Endodermal cell (in vitro differentiated cells): ENCODE data around the gene DENND1A. TPM values are rescaled to one million over a fixed set of nuclear protein-coding genes. Genes with fewer than 3 reads are reported as not detected.

Source experiments
- DNase-seq: peaks from one replicate; pipeline ENCODE4 v3.0.0-alpha.2; 2017
- H3K27ac ChIP-seq: 2 replicates; pipeline ENCODE4 v1.5.1; 2013; ENCODE audit warnings: mild to moderate bottlenecking, low read depth, low read length, moderate library complexity
- H3K27me3 ChIP-seq: 2 replicates; pipeline ENCODE4 v1.6.1; 2013; ENCODE audit warnings: mild to moderate bottlenecking, low read length, moderate library complexity; ENCODE audit not compliant: insufficient read depth, control insufficient read depth, poor library complexity, severe bottlenecking
- H3K36me3 ChIP-seq: 2 replicates; pipeline ENCODE4 v1.7.0; 2013; ENCODE audit warnings: mild to moderate bottlenecking, low read length, moderate library complexity; ENCODE audit not compliant: control insufficient read depth, insufficient read depth
- H3K4me1 ChIP-seq: one replicate; pipeline ENCODE4 v1.7.0; 2013; ENCODE audit warnings: low read length; ENCODE audit not compliant: control insufficient read depth, insufficient read depth
- H3K4me3 ChIP-seq: 2 replicates; pipeline ENCODE4 v1.5.1; 2013; ENCODE audit warnings: mild to moderate bottlenecking, low read length, moderate library complexity
- H3K9ac ChIP-seq: 2 replicates; pipeline ENCODE4 v1.6.1; 2013; ENCODE audit warnings: mild to moderate bottlenecking, low read length, moderate library complexity; ENCODE audit not compliant: poor library complexity, severe bottlenecking; ENCODE audit errors: extremely low read depth
- H3K9me3 ChIP-seq: 2 replicates; pipeline ENCODE4 v1.6.1; 2013; ENCODE audit warnings: mild to moderate bottlenecking, low read length, moderate library complexity; ENCODE audit not compliant: control insufficient read depth
- H3K27ac Mint-ChIP-seq: 2 replicates; pipeline ENCODE4 v1.8.0; 2020; ENCODE audit warnings: mixed read lengths
- H3K27me3 Mint-ChIP-seq: 2 replicates; pipeline ENCODE4 v1.8.0; 2021; ENCODE audit warnings: mild to moderate bottlenecking, mixed read lengths; ENCODE audit not compliant: insufficient read depth
- H3K36me3 Mint-ChIP-seq: 2 replicates; pipeline ENCODE4 v1.8.0; 2020; ENCODE audit warnings: low read depth, mixed read lengths
- H3K4me1 Mint-ChIP-seq: 2 replicates; pipeline ENCODE4 v1.8.0; 2020; ENCODE audit warnings: mixed read lengths
- H3K4me3 Mint-ChIP-seq: 2 replicates; pipeline ENCODE4 v1.8.0; 2020; ENCODE audit warnings: mild to moderate bottlenecking, moderate library complexity, mixed read lengths
- H3K9me3 Mint-ChIP-seq: 2 replicates; pipeline ENCODE4 v1.8.0; 2020; ENCODE audit warnings: mild to moderate bottlenecking, mixed read lengths
- CTCF ChIP-seq: fragments of 200-600 bp; sonication (generic); conservative IDR thresholded peaks from 2 replicates; pipeline ENCODE4 v1.5.0; 2021; ENCODE audit warnings: antibody characterized with exemption, mild to moderate bottlenecking
- WGBS, 2 experiments: methylation state at CpG; one replicate each; pipeline versions ENCODE4 v1.1.5 to v1.1.7; 2013; ENCODE audit warnings: missing lambda C conversion rate in 2 of 2, mixed read lengths in 1 of 2; ENCODE audit not compliant: insufficient coverage in 1 of 2, insufficient read length in 1 of 2; 5-methylcytosine and 5-hydroxymethylcytosine counted together
- total RNA-seq, 2 donors: library from RNA; stranded (reverse); fragmentation: NEBNext Ultra II Directional in 1 of 2; extraction: Animal tissue kit (Norgen Biotek cat#: 25700) in 1 of 2; gene quantifications; 2 replicates in 1 of 2; 3 replicates in 1 of 2; pipeline ENCODE4 v1.2.1, GENCODE V29; 2021

Gene DENND1A
- total RNA-seq, 2 donors from 2014 or later, result 29.5 to 38.4 TPM

- Mint-ChIP-seq H3K27ac (peak overlapping the region; percentile 18), H3K4me3 (no peak overlapping the region), H3K9me3 (no peaks in the 10 kb centered on the region), H3K36me3 (no peaks in the 10 kb centered on the region), H3K4me1 (peaks cover 19% of the 10 kb centered on the region), H3K27me3 (no peaks in the 10 kb centered on the region)
- Histone ChIP-seq H3K27ac (peak overlapping the region; percentile 53), H3K4me1 (peaks cover 11% of the 10 kb centered on the region), H3K36me3 (no peaks in the 10 kb centered on the region), H3K4me3 (no peak overlapping the region), H3K9me3 (no peaks in the 10 kb centered on the region), H3K9ac (no peak overlapping the region), H3K27me3 (no peaks in the 10 kb centered on the region)
- WGBS, 2 experiments, result 74 to 83% methylated on average over 9 to 20 of the region's 20 CpGs
- no peak for TF ChIP-seq CTCF
- no peak for DNase-seq
These were observed 522.6 kb downstream of the DENND1A start for GRCh38 chr9:123407217-123407851.

GRCh38 chr9:123406691-123407216 is 523.2 kb downstream of the DENND1A start:
- Mint-ChIP-seq H3K36me3 (no peaks in the 10 kb centered on the region), H3K9me3 (no peaks in the 10 kb centered on the region), H3K27ac (peak overlapping the region; percentile 6), H3K4me3 (no peak overlapping the region), H3K27me3 (no peaks in the 10 kb centered on the region), H3K4me1 (peaks cover 19% of the 10 kb centered on the region)
- H3K36me3 ChIP-seq, result no peaks in the 10 kb centered on the region
- no peak overlapping the region for H3K9ac ChIP-seq
- peak overlapping the region; percentile 54 for H3K27ac ChIP-seq
- peaks cover 11% of the 10 kb centered on the region for H3K4me1 ChIP-seq
- 40 to 42% methylated on average over 2 to 13 of the region's 13 CpGs for WGBS, 2 experiments
- H3K4me3 ChIP-seq, result no peak overlapping the region
- no peaks in the 10 kb centered on the region for H3K27me3 ChIP-seq
- TF ChIP-seq CTCF, result no peak
- no peaks in the 10 kb centered on the region for H3K9me3 ChIP-seq
- no peak for DNase-seq

DNA sequence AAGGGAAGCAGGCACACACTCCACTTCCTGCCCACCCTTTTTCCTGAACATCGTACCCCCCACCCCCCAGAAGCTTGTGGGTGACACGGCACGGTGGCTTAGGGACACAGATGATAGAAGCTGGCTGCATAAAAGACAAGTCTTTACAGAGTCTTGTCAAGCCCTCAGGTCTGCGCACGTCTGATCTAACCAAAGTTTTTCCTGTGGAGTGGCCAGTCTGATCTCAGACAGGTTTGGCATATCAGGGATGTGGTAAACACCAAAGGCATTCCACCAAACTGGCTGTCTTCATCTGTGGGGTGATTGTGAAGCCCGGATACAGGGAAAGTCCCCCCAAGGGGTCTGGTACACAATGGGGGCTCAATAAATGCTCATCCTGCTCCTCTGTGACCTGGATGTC is 523.9 kb downstream of the DENND1A start:
- WGBS, 2 experiments, result 89 to 95% methylated on average over 3 to 6 of the region's 6 CpGs
- Mint-ChIP-seq H3K27me3 (no peaks in the 10 kb centered on the region), H3K4me1 (peaks cover 19% of the 10 kb centered on the region), H3K27ac (no peak overlapping the region), H3K9me3 (no peaks in the 10 kb centered on the region), H3K4me3 (no peak overlapping the region), H3K36me3 (no peaks in the 10 kb centered on the region)
- Histone ChIP-seq H3K27me3 (no peaks in the 10 kb centered on the region), H3K4me3 (no peak overlapping the region), H3K4me1 (peaks cover 11% of the 10 kb centered on the region), H3K9ac (no peak overlapping the region), H3K27ac (no peak overlapping the region), H3K36me3 (no peaks in the 10 kb centered on the region), H3K9me3 (no peaks in the 10 kb centered on the region)
- DNase-seq, result no peak
- no peak for TF ChIP-seq CTCF
